K562 (cell line): ENCODE measurements around the gene B4GALT1. TPM values are rescaled to one million over a fixed set of nuclear protein-coding genes. Genes with fewer than 3 reads are reported as not detected.
A peak's percentile ranks its signal among the peaks of the same experiment; 100 is the strongest.

Experiments used
- ATAC-seq: fragments of 200-7000 bp; cut with Tn5 transposase; 3 replicates; pipeline ENCODE4 v1.9.1; 2020; ENCODE audit warnings: moderate library complexity
- BruUV-seq: library from RNA; stranded (reverse); fragments of 400-500 nt; replicated peaks from 2 replicates; lab custom pipeline; 2021; lab: Mats Ljungman, UMichigan
- CTCF ChIA-PET: fragments of 300-600 bp; formaldehyde crosslinking; extraction: SDS; loops from one replicate; lab custom pipeline; 2021; ENCODE audit warnings: low intra/inter-chr PET ratio; lab: Yijun Ruan, JAX
- POLR2A ChIA-PET: fragments of 300-600, 350-650 bp; sonication (Branson Sonifier 250); formaldehyde crosslinking; extraction: SDS; loops from one replicate; lab custom pipeline; 2021; ENCODE audit warnings: antibody characterized with exemption, inconsistent platforms; lab: Yijun Ruan, JAX
- DNase-seq, 4 experiments: peaks; one replicate each; pipeline versions ENCODE4 v3.0.0 to v3.0.0-alpha.2; 2011 to 2018; ENCODE audit warnings: low spot score in 3 of 4, mixed read lengths in 3 of 4; ENCODE audit errors: extremely low read depth in 1 of 4
- FAIRE-seq: peaks from 2 replicates; lab custom pipeline; 2011; peaks lifted over from hg19 to GRCh38; lab: Jason Lieb, UNC
- H2AFZ ChIP-seq: 2 replicates; pipeline ENCODE4 v1.6.0; 2011; ENCODE audit warnings: low read depth, low read length, control low read depth, inconsistent platforms
- H3K27ac ChIP-seq: fragments of 200-600 bp; 3 replicates; pipeline ENCODE4 v1.8.0; 2011; ENCODE audit warnings: low read depth, mild to moderate bottlenecking, control low read depth, inconsistent platforms, low read length, moderate library complexity, mixed read lengths; ENCODE audit errors: extremely low read depth
- H3K27me3 ChIP-seq, 2 experiments: fragments of 300-600 bp in 1 of 2; 2 replicates in 1 of 2; 3 replicates in 1 of 2; pipeline versions ENCODE4 v1.6.0 to v1.8.0; 2011; ENCODE audit warnings: inconsistent platforms in 2 of 2, low read length in 2 of 2, mild to moderate bottlenecking in 1 of 2, mixed read lengths in 1 of 2, moderate library complexity in 1 of 2; ENCODE audit not compliant: control insufficient read depth in 2 of 2, insufficient read depth in 2 of 2
- H3K36me3 ChIP-seq: fragments of 300-600 bp; 3 replicates; pipeline ENCODE4 v1.8.0; 2011; ENCODE audit warnings: mild to moderate bottlenecking, low read length, inconsistent platforms; ENCODE audit not compliant: control insufficient read depth, insufficient read depth
- H3K4me1 ChIP-seq, 2 experiments: fragments of 200-600 bp in 1 of 2; replicated peaks in 1 of 2; 2 replicates in 1 of 2; 3 replicates in 1 of 2; pipeline versions ENCODE4 v1.5.1 to v1.8.0; 2011; ENCODE audit warnings: inconsistent platforms in 2 of 2, low read length in 2 of 2, mild to moderate bottlenecking in 1 of 2, mixed read lengths in 1 of 2, moderate library complexity in 1 of 2; ENCODE audit not compliant: control insufficient read depth in 2 of 2, insufficient read depth in 2 of 2
- H3K4me2 ChIP-seq: 2 replicates; pipeline ENCODE4 v1.6.1; 2011; ENCODE audit warnings: low read length, control low read depth, inconsistent platforms, mixed read lengths; ENCODE audit not compliant: insufficient read depth
- H3K4me3 ChIP-seq: fragments of 200-600 bp; sonication (generic), shearing (Covaris generic); 2 replicates; pipeline ENCODE4 v1.5.1; 2016; ENCODE audit warnings: control low read depth, inconsistent platforms
- H3K79me2 ChIP-seq: fragments of 200-600 bp; 3 replicates; pipeline ENCODE4 v1.8.0; 2011; ENCODE audit warnings: low read length, inconsistent platforms; ENCODE audit not compliant: control insufficient read depth, insufficient read depth
- H3K9ac ChIP-seq, 2 experiments: 2 replicates each; pipeline versions ENCODE4 v1.6.0 to v1.6.1; 2011; ENCODE audit warnings: low read depth in 2 of 2, low read length in 2 of 2, control low read depth in 1 of 2, inconsistent platforms in 1 of 2, mild to moderate bottlenecking in 1 of 2, mixed read lengths in 1 of 2; ENCODE audit not compliant: insufficient read depth in 1 of 2
- H3K9me1 ChIP-seq: one replicate; pipeline ENCODE4 v1.6.0; 2011; ENCODE audit warnings: inconsistent platforms, mild to moderate bottlenecking, low read length, moderate library complexity; ENCODE audit not compliant: control insufficient read depth, insufficient read depth
- H3K9me3 ChIP-seq: replicated peaks from 2 replicates; pipeline ENCODE4 v1.5.1; 2011; ENCODE audit warnings: low read depth, low read length, inconsistent platforms; ENCODE audit not compliant: control insufficient read depth, insufficient read depth
- H4K20me1 ChIP-seq: replicated peaks from 2 replicates; pipeline ENCODE4 v1.6.1; 2011; ENCODE audit warnings: low read length, inconsistent platforms, mixed read lengths; ENCODE audit not compliant: control insufficient read depth, insufficient read depth
- CCAR2 ChIP-seq: fragments of 200-400 bp; formaldehyde crosslinking; IDR thresholded peaks from 2 replicates; pipeline ENCODE4 v1.6.1; 2017; ENCODE audit warnings: mild to moderate bottlenecking, low read depth, low read length
- CEBPB ChIP-seq: fragments of 450-650 bp; IDR thresholded peaks from 2 replicates; pipeline ENCODE4 v1.6.1; 2016; ENCODE audit warnings: missing genetic modification characterization, missing compliant biosample characterization
- CEBPG ChIP-seq, 3 experiments: fragments of 200-800 bp in 1 of 3; sonication (Bioruptor generic) in 1 of 3; sonication (generic) in 1 of 3; formaldehyde crosslinking in 1 of 3; IDR thresholded peaks in 2 of 3; conservative IDR thresholded peaks in 1 of 3; 2 replicates each; pipeline versions ENCODE4 v1.6.1 to v1.8.0; 2016 to 2022; ENCODE audit warnings: missing compliant biosample characterization in 2 of 3, missing genetic modification characterization in 2 of 3, mild to moderate bottlenecking in 1 of 3, missing genetic modification reagents in 1 of 3
- FOXP1 ChIP-seq: sonication (generic); formaldehyde crosslinking; IDR thresholded peaks from 2 replicates; pipeline ENCODE4 v1.8.0; 2022; ENCODE audit warnings: mild to moderate bottlenecking, missing genetic modification reagents
- HDAC6 ChIP-seq: IDR thresholded peaks from 2 replicates; pipeline ENCODE4 v1.6.1; 2012; ENCODE audit warnings: low read depth, mild to moderate bottlenecking, control low read depth, inconsistent platforms, low read length, moderate library complexity
- MCM2 ChIP-seq: fragments of 450-650 bp; IDR thresholded peaks from 2 replicates; pipeline ENCODE4 v1.6.1; 2017; ENCODE audit warnings: low read depth, mild to moderate bottlenecking
- PTTG1 ChIP-seq: fragments of 450-650 bp; IDR thresholded peaks from 2 replicates; pipeline ENCODE4 v1.6.1; 2016; ENCODE audit warnings: low read depth, mild to moderate bottlenecking, missing genetic modification characterization, missing compliant biosample characterization
- SREBF2 ChIP-seq: sonication (generic); formaldehyde crosslinking; IDR thresholded peaks from 2 replicates; pipeline ENCODE4 v1.4.0; 2020; ENCODE audit warnings: mild to moderate bottlenecking, missing genetic modification reagents
- THAP7 ChIP-seq: fragments of 250-450 bp; sonication (Bioruptor Pico); IDR thresholded peaks from 2 replicates; pipeline ENCODE4 v1.5.0; 2021
- ZNF263 ChIP-seq: sonication (generic); formaldehyde crosslinking; IDR thresholded peaks from 2 replicates; pipeline ENCODE4 v1.8.0; 2022; ENCODE audit warnings: mild to moderate bottlenecking, missing genetic modification reagents, borderline replicate concordance
- ZNF282 ChIP-seq: sonication (generic); formaldehyde crosslinking; IDR thresholded peaks from 2 replicates; pipeline ENCODE4 v1.8.1; 2023; ENCODE audit warnings: missing genetic modification reagents
- WGBS: fragments of 100-300 bp; shearing (Covaris generic); methylation state at CpG from one replicate; pipeline ENCODE4 v1.1.6; 2016; ENCODE audit warnings: low coverage, mixed read lengths; ENCODE audit not compliant: insufficient coverage; ENCODE audit errors: missing lambda C conversion rate; 5-methylcytosine and 5-hydroxymethylcytosine counted together
- in situ Hi-C: fragments of 300-500 bp; cut with MboI; formaldehyde crosslinking; loops from 4 replicates; pipeline ENCODE4 v1.15.0; 2018; ENCODE audit warnings: inconsistent platforms, mixed read lengths
- intact Hi-C: fragments of 100-400 bp; cut with micrococcal nuclease; formaldehyde crosslinking; loops from 2 replicates; pipeline ENCODE4 v1.14.2; 2022
- polyA plus RNA-seq, 8 experiments: library from polyadenylated mRNA; depleted of rRNA in 4 of 8; stranded (reverse) in 5 of 8; unstranded in 3 of 8; fragments of >200 nt; fragmentation: Nextera tagmentation in 2 of 8; fragmentation: Illumina TruSeq in 1 of 8; extraction: Ambion mirVana in 2 of 8; extraction: Trizol in 1 of 8; gene quantifications; 2 replicates each; pipeline versions ENCODE4 v1.2.1 to v1.2.3, GENCODE V29; 2011 to 2014; ENCODE audit warnings: inconsistent platforms in 1 of 8, missing spikeins in 1 of 8
- total RNA-seq, 7 experiments: library from RNA; depleted of rRNA in 6 of 7; stranded (reverse); fragments of >200 nt in 6 of 7; fragmentation: Illumina TruSeq in 2 of 7; extraction: Trizol in 2 of 7; gene quantifications; 2 replicates each; pipeline versions ENCODE4 v1.2.1 to v1.2.3, GENCODE V29; 2011 to 2021; ENCODE audit warnings: low replicate concordance in 1 of 7
- TF ChIP-seq, protein P1 (sequence below), 2 experiments: fragments of 200-800 bp in 1 of 2; sonication (Bioruptor generic) in 1 of 2; sonication (generic) in 1 of 2; formaldehyde crosslinking in 1 of 2; IDR thresholded peaks in 1 of 2; conservative IDR thresholded peaks in 1 of 2; 2 replicates each; pipeline versions ENCODE4 v1.5.0 to v1.6.1; 2016 to 2020; ENCODE audit warnings: missing compliant biosample characterization in 1 of 2, missing genetic modification characterization in 1 of 2, missing genetic modification reagents in 1 of 2
- TF ChIP-seq, protein P2 (sequence below): fragments of 450-650 bp; IDR thresholded peaks from 2 replicates; pipeline ENCODE4 v1.6.1; 2017; ENCODE audit warnings: antibody characterized with exemption

The B4GALT1 gene
- total and polyA plus RNA-seq, 9 of the 15 experiments (the other 6 are each of a cell fraction or from before 2014, with no cell fraction given), result 4.1 to 26.8 (median 7.1) TPM

DNA sequence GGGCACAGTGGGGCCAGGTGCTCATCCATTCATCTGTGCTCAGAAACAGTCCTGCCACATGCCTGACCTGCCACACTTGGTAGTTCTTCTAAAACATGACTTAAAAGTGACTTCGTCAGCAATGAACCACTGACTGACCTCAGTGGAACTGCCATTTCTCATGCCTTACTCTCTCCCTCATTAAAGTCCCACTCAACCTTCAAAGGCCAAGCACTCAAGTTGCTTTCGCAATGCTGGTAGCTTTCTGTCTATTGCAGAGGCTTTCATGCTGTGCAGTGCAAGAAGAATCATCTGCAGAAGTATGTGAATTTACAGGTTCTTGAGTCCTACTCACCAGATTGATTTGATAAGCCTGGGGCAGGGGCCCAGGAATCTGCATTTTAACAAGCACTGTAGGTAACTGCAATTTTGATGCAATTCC, 23.9 kb downstream of the B4GALT1 start:
- POLR2A ChIA-PET, result interaction anchor here (1.6 kb wide), 1 partner anchor 11 kb away, joined by 4 read pairs; no protein-coding TSS in a partner anchor
- FAIRE-seq, result no peak
- H3K4me1 ChIP-seq, result peaks cover 7 to 9% of the 10 kb centered on the region in 2 experiments; a peak in 3 of 5 replicates
- WGBS, result 92% methylated on average over 2 of the region's 2 CpGs
- CTCF ChIA-PET, result no interaction called here
- DNase-seq, result no peak
- H3K9me1 ChIP-seq, result no peaks in the 10 kb centered on the region
- H3K27me3 ChIP-seq, result no peaks in the 10 kb centered on the region
- H2AFZ ChIP-seq, result no peak overlapping the region
- peaks cover 46% of the 10 kb centered on the region for H3K79me2 ChIP-seq
- BruUV-seq, result no TSS peak
- TF ChIP-seq CCAR2 (no peak), CEBPG (CRISPR knock-in tag; IDR thresholded peaks at IDR 0.05) (peak; percentile 43; the same call in 1 of the 2 replicates), CEBPG (tag; conservative IDR thresholded peaks at IDR 0.05 in 1 of 2, IDR thresholded peaks at IDR 0.05 in 1 of 2) (peak in 1 of 2 experiments; percentile 27; a peak in 1 of 4 replicates), PTTG1 (tag) (no peak), ZNF282 (CRISPR knock-in tag) (no peak), HDAC6 (no peak), CEBPB (peak; percentile 77), MCM2 (no peak), SREBF2 (no peak), FOXP1 (CRISPR knock-in tag) (no peak), ZNF263 (CRISPR knock-in tag) (no peak), THAP7 (no peak)
- TF ChIP-seq, protein P1, sequence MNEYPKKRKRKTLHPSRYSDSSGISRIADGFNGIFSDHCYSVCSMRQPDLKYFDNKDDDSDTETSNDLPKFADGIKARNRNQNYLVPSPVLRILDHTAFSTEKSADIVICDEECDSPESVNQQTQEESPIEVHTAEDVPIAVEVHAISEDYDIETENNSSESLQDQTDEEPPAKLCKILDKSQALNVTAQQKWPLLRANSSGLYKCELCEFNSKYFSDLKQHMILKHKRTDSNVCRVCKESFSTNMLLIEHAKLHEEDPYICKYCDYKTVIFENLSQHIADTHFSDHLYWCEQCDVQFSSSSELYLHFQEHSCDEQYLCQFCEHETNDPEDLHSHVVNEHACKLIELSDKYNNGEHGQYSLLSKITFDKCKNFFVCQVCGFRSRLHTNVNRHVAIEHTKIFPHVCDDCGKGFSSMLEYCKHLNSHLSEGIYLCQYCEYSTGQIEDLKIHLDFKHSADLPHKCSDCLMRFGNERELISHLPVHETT (CRISPR knock-in tag; conservative IDR thresholded peaks at IDR 0.05 in 1 of 2, IDR thresholded peaks at IDR 0.05 in 1 of 2), result no peak
- TF ChIP-seq, protein P2, sequence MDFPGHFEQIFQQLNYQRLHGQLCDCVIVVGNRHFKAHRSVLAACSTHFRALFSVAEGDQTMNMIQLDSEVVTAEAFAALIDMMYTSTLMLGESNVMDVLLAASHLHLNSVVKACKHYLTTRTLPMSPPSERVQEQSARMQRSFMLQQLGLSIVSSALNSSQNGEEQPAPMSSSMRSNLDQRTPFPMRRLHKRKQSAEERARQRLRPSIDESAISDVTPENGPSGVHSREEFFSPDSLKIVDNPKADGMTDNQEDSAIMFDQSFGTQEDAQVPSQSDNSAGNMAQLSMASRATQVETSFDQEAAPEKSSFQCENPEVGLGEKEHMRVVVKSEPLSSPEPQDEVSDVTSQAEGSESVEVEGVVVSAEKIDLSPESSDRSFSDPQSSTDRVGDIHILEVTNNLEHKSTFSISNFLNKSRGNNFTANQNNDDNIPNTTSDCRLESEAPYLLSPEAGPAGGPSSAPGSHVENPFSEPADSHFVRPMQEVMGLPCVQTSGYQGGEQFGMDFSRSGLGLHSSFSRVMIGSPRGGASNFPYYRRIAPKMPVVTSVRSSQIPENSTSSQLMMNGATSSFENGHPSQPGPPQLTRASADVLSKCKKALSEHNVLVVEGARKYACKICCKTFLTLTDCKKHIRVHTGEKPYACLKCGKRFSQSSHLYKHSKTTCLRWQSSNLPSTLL, result no peak
- TF ChIP-seq, all 486 proteins: peak for 2
- intact Hi-C loops, result no loop called here
- in situ Hi-C loops, result no loop called here
- ATAC-seq, result no peak
- Histone ChIP-seq H3K9me3 (no peaks in the 10 kb centered on the region), H4K20me1 (peaks cover 12% of the 10 kb centered on the region), H3K36me3 (no peaks in the 10 kb centered on the region), H3K4me2 (no peak overlapping the region), H3K27ac (no peak overlapping the region), H3K9ac (no peak overlapping the region), H3K4me3 (no peak overlapping the region)
